CD14-positive monocyte (primary cell): ENCODE results near the gene LETM1. TPM values are rescaled to one million over a fixed set of nuclear protein-coding genes. Genes with fewer than 3 reads are reported as not detected.

ENCODE experiments used
- DNase-seq, 3 donors: peaks; one replicate each; pipeline ENCODE4 v3.0.0-alpha.2; 2011 to 2022
- H2AFZ ChIP-seq: 2 replicates; pipeline ENCODE4 v1.6.0; 2012; ENCODE audit warnings: mild to moderate bottlenecking, low read depth, low read length, inconsistent platforms; ENCODE audit not compliant: insufficient read depth, poor library complexity, severe bottlenecking
- H3K27ac ChIP-seq, 2 donors: 1 replicate in 1 of 2; 2 replicates in 1 of 2; pipeline ENCODE4 v1.5.1; 2012 to 2013; ENCODE audit warnings: low read length in 2 of 2, control low read depth in 1 of 2, inconsistent platforms in 1 of 2, low read depth in 1 of 2, mild to moderate bottlenecking in 1 of 2
- H3K27me3 ChIP-seq, 2 donors: one replicate each; pipeline versions ENCODE4 v1.6.0 to v1.6.1; 2011 to 2013; ENCODE audit warnings: low read length in 2 of 2; ENCODE audit not compliant: control insufficient read depth in 2 of 2, insufficient read depth in 2 of 2
- H3K36me3 ChIP-seq, 2 donors: replicated peaks in 1 of 2; 1 replicate in 1 of 2; 2 replicates in 1 of 2; pipeline versions ENCODE4 v1.5.1 to v1.6.1; 2012 to 2013; ENCODE audit warnings: low read length in 2 of 2, control low read depth in 1 of 2, inconsistent platforms in 1 of 2, mild to moderate bottlenecking in 1 of 2; ENCODE audit not compliant: insufficient read depth in 2 of 2, control insufficient read depth in 1 of 2
- H3K4me1 ChIP-seq, 2 donors: 1 replicate in 1 of 2; 2 replicates in 1 of 2; pipeline versions ENCODE4 v1.5.1 to v1.6.1; 2012 to 2013; ENCODE audit warnings: low read length in 2 of 2, control low read depth in 1 of 2, inconsistent platforms in 1 of 2, mild to moderate bottlenecking in 1 of 2, moderate library complexity in 1 of 2; ENCODE audit not compliant: insufficient read depth in 2 of 2, control insufficient read depth in 1 of 2
- H3K4me2 ChIP-seq: replicated peaks from 2 replicates; pipeline ENCODE3; 2012; ENCODE audit warnings: low read length, moderate library complexity, mild to moderate bottlenecking; ENCODE audit not compliant: poor library complexity, severe bottlenecking; ENCODE audit errors: extremely low read depth
- H3K4me3 ChIP-seq, 3 experiments: fragments of 200-600 bp in 1 of 3; sonication (generic) in 1 of 3; replicated peaks in 1 of 3; 1 replicate in 2 of 3; 2 replicates in 1 of 3; pipeline ENCODE4 v1.5.1; 2011 to 2013; ENCODE audit warnings: low read length in 3 of 3, mild to moderate bottlenecking in 3 of 3, control low read depth in 2 of 3, low read depth in 2 of 3, inconsistent platforms in 1 of 3, moderate library complexity in 1 of 3
- H3K79me2 ChIP-seq: 2 replicates; pipeline ENCODE4 v1.6.0; 2012; ENCODE audit warnings: mild to moderate bottlenecking, control low read depth, inconsistent platforms, low read length, moderate library complexity; ENCODE audit not compliant: insufficient read depth
- H3K9ac ChIP-seq: 2 replicates; pipeline ENCODE4 v1.6.0; 2017; ENCODE audit warnings: low read length, mild to moderate bottlenecking; ENCODE audit not compliant: insufficient read depth, poor library complexity, severe bottlenecking
- H3K9me3 ChIP-seq, 2 donors: replicated peaks in 1 of 2; 1 replicate in 1 of 2; 2 replicates in 1 of 2; pipeline versions ENCODE4 v1.5.1 to v1.6.1; 2012 to 2013; ENCODE audit warnings: low read length in 2 of 2, control low read depth in 1 of 2; ENCODE audit not compliant: control insufficient read depth in 1 of 2, insufficient read depth in 1 of 2
- H4K20me1 ChIP-seq: 2 replicates; pipeline ENCODE4 v1.6.0; 2012; ENCODE audit warnings: mild to moderate bottlenecking, low read length, control low read depth, moderate library complexity; ENCODE audit not compliant: insufficient read depth
- H3K27ac Mint-ChIP-seq, 7 donors: one replicate each; pipeline ENCODE4 v1.8.0; 2020; ENCODE audit warnings: mild to moderate bottlenecking in 7 of 7, mixed read lengths in 7 of 7, moderate library complexity in 6 of 7, inconsistent platforms in 2 of 7
- H3K27me3 Mint-ChIP-seq, 3 donors: one replicate each; pipeline ENCODE4 v1.8.0; 2021 to 2022; ENCODE audit warnings: low read depth in 3 of 3, mild to moderate bottlenecking in 3 of 3, mixed read lengths in 3 of 3, moderate library complexity in 3 of 3, inconsistent platforms in 1 of 3
- H3K36me3 Mint-ChIP-seq, 2 donors: one replicate each; pipeline ENCODE4 v1.8.0; 2020; ENCODE audit warnings: mixed read lengths in 2 of 2, inconsistent platforms in 1 of 2, mild to moderate bottlenecking in 1 of 2
- H3K4me1 Mint-ChIP-seq: one replicate; pipeline ENCODE4 v1.8.0; 2020; ENCODE audit warnings: mild to moderate bottlenecking, mixed read lengths
- H3K4me3 Mint-ChIP-seq, 2 donors: one replicate each; pipeline ENCODE4 v1.8.0; 2020; ENCODE audit warnings: mild to moderate bottlenecking in 2 of 2, mixed read lengths in 2 of 2, moderate library complexity in 1 of 2
- H3K9me3 Mint-ChIP-seq, 7 donors: one replicate each; pipeline ENCODE4 v1.8.0; 2020 to 2022; ENCODE audit warnings: mixed read lengths in 7 of 7, mild to moderate bottlenecking in 6 of 7, moderate library complexity in 6 of 7, inconsistent platforms in 2 of 7
- CTCF ChIP-seq: fragments of 200-600 bp; IDR thresholded peaks from one replicate; pipeline ENCODE4 v1.8.0; 2022; ENCODE audit warnings: antibody characterized with exemption, mild to moderate bottlenecking
- WGBS: methylation state at CpG from one replicate; pipeline ENCODE4 v1.1.5; 2013; ENCODE audit warnings: missing lambda C conversion rate; ENCODE audit not compliant: insufficient coverage; 5-methylcytosine and 5-hydroxymethylcytosine counted together
- intact Hi-C, 2 donors: fragments of 100-400 bp; cut with micrococcal nuclease; formaldehyde crosslinking; loops; one replicate each; pipeline versions ENCODE4 v1.15.0 to v1.15.1; 2023
- polyA plus RNA-seq, 3 donors: library from polyadenylated mRNA; depleted of rRNA in 1 of 3; unstranded in 2 of 3; stranded (reverse) in 1 of 3; fragments of 300-500 nt in 2 of 3; fragments of >200 nt in 1 of 3; fragmentation: Illumina TruSeq in 2 of 3; gene quantifications; 1 replicate in 2 of 3; 2 replicates in 1 of 3; pipeline ENCODE4 v1.2.3, GENCODE V29; 2012 to 2021

LETM1 gene
- polyA plus RNA-seq, 3 donors: 6.2 to 18.6 (median 9.0) TPM

- Histone ChIP-seq H3K4me1 (no peaks in the 10 kb centered on the region), H2AFZ (no peak overlapping the region), H3K36me3 (no peaks in the 10 kb centered on the region), H3K4me2 (no peak overlapping the region), H3K27ac (no peak overlapping the region), H4K20me1 (no peaks in the 10 kb centered on the region), H3K9me3 (no peaks in the 10 kb centered on the region), H3K27me3 (no peaks in the 10 kb centered on the region), H3K79me2 (no peaks in the 10 kb centered on the region), H3K4me3 (no peak overlapping the region), H3K9ac (no peak overlapping the region)
- Mint-ChIP-seq H3K27me3 (peaks cover 0 to 4% (median 0%) of the 10 kb centered on the region in 3 donors), H3K9me3 (peaks cover 0 to 3% (median 0%) of the 10 kb centered on the region in 7 donors), H3K27ac (no peak overlapping the region), H3K4me1 (no peaks in the 10 kb centered on the region), H3K36me3 (no peaks in the 10 kb centered on the region), H3K4me3 (no peak overlapping the region)
- intact Hi-C loops: no loop called here
- no peak for TF ChIP-seq CTCF
- no peak for DNase-seq
- 92% methylated on average over 11 of the region's 18 CpGs for WGBS
These were observed 76.2 kb downstream of the LETM1 start for GRCh38 chr4:1779588-1780382.

- TF ChIP-seq CTCF: no peak
These were observed 77.1 kb downstream of the LETM1 start for GRCh38 chr4:1778642-1779392.

More at GRCh38 chr4:1778642-1779392, 77.1 kb downstream of the LETM1 start:
- H2AFZ ChIP-seq: no peak overlapping the region
- Mint-ChIP-seq H3K36me3 (no peaks in the 10 kb centered on the region), H3K27me3 (peaks cover 0 to 4% (median 0%) of the 10 kb centered on the region in 3 donors), H3K4me3 (no peak overlapping the region), H3K9me3 (peaks cover 0 to 3% (median 0%) of the 10 kb centered on the region in 7 donors), H3K27ac (no peak overlapping the region), H3K4me1 (no peaks in the 10 kb centered on the region)
- no peaks in the 10 kb centered on the region for H4K20me1 ChIP-seq
- no peak overlapping the region for H3K4me2 ChIP-seq
- no peaks in the 10 kb centered on the region for H3K36me3 ChIP-seq
- H3K9ac ChIP-seq: no peak overlapping the region
- H3K79me2 ChIP-seq: no peaks in the 10 kb centered on the region
- 98% methylated on average over 13 of the region's 18 CpGs for WGBS
- no peaks in the 10 kb centered on the region for H3K4me1 ChIP-seq
- no peak overlapping the region for H3K27ac ChIP-seq
- no peak for DNase-seq
- H3K4me3 ChIP-seq: no peak overlapping the region
- no peaks in the 10 kb centered on the region for H3K9me3 ChIP-seq
- intact Hi-C loops: no loop called here
- no peaks in the 10 kb centered on the region for H3K27me3 ChIP-seq
